Airway epithelial cell (primary cell): ENCODE measurements around the gene DQX1. TPM values are rescaled to one million over a fixed set of nuclear protein-coding genes. Genes with fewer than 3 reads are reported as not detected.

ENCODE experiments used
- total RNA-seq: library from RNA; depleted of rRNA; stranded (reverse); fragments of >200 nt; gene quantifications from 2 replicates; pipeline ENCODE4 v1.2.3, GENCODE V29; 2015

The DQX1 gene
- 5.3 and 6.7 TPM in 2 replicates for total RNA-seq

DNA sequence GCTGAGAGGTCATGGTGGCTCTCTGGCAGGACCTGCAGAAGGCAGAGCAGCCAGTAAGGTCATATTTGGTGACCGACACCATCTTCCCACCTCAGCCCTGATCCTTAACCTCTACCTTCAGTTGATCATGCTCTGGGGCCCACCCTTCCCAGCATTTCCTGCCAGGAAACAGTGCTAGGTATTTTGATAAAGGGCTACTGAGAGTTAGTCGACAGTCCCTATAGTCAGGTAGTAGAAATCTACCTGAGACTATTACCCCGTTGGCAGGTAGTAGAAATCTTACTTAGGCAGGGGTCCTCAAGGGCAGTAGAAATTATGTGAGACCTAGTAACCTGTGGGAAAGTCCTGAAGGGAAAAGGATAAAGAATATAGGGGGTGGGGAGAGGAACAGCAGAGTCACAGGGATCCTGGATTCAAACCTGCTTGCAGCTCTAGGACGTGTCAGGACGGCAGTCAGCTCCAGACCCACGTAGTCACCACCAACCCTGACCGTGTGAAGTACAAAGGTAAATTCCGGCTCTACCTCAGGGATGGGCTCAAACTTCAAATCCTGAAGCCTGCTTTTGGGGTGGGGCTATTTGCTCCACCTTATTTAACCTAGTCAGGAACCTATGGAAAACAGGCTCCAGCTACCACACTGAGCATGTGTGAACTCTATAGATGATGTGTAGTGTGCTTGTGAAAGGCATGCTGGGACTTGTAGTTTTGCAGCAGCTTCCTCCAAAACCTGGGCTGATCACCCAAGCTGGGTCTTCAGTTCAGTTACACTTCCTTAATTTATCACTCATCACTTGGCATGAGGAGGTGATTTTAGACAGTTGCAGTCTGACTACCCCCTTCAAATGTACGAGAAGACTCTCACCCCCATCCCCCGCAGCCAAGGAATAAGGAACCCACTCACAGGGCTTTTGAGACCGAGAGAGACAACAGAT, at the start of gene DQX1:
Gene DQX1, minus strand, starts transcription at position 515 of the 932 bp plus-strand sequence. Its CDS starts 502 bp downstream, at position 13.

GRCh38 chr2:74553892-74554819, 28.1 kb upstream of the DQX1 start, which contains the start of the genes DOK1 and LOXL3:
Gene DOK1 (plus strand): TSS chr2:74554720. CDS start chr2:74554755, 35 bp downstream.
Gene LOXL3 (minus strand): TSS chr2:74553942. CDS start chr2:74552634, 1,308 bp downstream.

DNA sequence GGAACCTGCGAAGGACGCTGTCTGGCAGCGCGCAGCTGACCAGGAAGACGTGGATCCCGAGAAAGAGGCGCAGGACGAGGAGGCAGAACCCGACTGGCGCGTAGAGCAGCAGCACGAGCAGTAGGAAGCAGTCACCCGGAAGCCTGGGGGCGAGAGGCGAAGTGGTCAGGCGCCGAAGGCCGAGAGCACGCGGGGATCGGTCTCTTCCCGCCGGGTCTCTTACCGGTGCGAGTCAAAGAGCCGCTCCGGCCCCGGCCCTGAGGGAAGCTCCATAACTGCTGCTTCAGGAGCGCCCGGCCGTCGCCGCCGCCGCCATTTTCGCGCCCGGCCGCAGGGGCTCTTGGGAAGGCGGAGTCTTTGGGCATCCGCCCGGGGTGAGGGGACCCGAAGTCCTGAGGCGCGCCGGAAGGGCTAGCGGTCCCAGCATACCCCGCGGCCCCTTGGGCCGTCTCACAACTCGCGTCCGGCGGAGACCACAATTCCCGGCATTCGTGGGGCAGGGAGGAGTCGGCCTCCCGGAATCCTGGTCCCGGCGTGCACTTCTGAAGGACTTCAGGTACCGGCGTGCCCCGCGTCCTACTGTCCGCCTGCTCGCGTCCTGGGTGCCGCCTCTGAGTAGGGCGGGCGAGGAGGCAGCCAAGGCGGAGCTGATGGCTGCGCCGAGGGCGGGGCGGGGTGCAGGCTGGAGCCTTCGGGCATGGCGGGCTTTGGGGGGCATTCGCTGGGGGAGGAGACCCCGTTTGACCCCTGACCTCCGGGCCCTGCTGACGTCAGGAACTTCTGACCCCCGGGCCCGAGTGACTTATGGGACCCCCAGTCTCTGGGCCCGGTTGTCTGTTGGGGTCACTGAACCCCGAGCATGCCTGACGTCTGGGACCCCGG, 3.6 kb upstream of the DQX1 start, which contains the start of the genes AUP1 and HTRA2:
Gene AUP1, minus strand, starts transcription at position 350 of the 882 bp plus-strand sequence. Its CDS starts 77 bp downstream, at position 273.
Gene HTRA2, plus strand, starts transcription at position 577 of the 882 bp plus-strand sequence. Its CDS starts 74 bp downstream, at position 651.

DNA sequence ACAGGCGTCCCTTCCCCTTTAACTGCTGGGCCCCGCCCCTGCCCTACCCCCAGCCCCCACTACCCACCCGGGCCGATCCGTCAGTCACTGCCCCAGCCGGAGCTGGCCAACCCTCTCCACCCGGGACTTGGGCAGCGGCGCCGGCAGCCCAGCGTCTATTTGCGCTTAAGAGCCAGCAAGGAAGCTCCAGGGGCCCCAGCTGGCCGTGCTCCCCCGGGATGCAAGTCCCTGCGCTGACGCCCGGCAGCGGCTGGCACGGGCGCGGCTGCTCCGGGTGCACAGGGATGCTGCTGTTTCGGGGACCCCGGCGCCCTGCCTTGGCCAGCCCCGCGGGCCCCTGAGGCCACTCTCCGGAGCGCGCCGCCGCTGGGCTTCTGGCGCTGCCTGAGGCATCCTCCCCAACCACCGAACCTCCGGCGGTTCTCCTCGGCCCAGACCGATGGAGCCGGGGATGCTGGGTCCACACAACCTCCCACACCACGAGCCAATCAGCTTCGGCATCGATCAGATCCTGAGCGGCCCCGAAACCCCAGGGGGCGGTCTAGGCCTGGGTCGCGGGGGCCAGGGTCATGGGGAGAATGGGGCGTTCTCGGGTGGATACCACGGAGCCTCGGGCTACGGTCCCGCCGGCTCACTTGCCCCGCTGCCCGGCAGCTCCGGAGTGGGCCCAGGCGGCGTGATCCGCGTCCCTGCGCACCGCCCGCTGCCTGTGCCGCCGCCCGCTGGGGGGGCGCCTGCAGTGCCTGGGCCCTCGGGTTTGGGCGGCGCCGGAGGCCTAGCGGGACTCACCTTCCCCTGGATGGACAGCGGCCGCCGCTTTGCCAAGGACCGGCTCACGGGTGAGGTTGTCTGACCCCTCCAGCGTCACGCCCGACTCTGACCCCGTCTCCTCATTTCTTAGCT, 11.4 kb downstream of the DQX1 start, which contains the start of gene TLX2:
Gene TLX2, plus strand, starts transcription at position 83 of the 903 bp plus-strand sequence. Its CDS starts 357 bp downstream, at position 440.

DNA sequence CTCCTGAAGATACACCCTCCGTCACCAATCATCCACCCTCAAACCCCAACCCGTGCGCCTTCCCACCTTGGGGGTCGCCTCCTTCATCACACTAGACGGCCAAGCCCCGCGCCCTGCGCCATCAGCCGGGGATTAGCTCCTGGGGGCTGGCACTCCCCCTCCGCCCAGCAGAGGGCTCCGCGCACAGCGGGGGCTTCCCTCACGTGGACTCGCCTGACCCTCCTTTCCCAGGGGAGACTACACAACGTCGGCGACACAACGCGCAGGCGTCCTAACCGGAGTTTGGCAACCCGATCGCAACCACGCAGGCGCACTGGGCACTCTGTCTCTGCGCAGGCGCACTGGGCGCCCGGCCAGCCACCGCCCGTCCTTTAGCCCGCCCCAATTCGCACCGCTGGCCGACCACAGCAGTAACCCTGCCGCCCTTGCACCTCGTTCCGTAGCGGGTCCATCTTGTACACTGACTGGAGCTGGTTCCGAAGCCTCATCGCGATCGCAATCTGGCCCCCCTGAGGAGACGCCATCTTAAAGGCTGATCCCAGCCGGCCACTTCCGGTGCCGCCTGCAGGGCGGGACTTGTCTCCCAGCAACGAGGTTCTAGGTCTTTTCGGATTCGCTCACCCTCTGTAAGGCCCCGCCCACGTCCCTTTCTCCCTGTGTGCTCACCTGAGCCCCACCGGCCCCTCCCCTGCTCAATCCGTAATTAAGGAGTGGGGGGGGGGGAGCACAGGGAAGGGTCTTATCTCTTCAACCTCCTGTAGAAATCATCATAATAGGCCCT, 18.7 kb downstream of the DQX1 start, which contains the start of gene PCGF1:
Gene PCGF1, minus strand, starts transcription at position 551 of the 781 bp plus-strand sequence. Its CDS starts 27 bp downstream, at position 524.

DNA sequence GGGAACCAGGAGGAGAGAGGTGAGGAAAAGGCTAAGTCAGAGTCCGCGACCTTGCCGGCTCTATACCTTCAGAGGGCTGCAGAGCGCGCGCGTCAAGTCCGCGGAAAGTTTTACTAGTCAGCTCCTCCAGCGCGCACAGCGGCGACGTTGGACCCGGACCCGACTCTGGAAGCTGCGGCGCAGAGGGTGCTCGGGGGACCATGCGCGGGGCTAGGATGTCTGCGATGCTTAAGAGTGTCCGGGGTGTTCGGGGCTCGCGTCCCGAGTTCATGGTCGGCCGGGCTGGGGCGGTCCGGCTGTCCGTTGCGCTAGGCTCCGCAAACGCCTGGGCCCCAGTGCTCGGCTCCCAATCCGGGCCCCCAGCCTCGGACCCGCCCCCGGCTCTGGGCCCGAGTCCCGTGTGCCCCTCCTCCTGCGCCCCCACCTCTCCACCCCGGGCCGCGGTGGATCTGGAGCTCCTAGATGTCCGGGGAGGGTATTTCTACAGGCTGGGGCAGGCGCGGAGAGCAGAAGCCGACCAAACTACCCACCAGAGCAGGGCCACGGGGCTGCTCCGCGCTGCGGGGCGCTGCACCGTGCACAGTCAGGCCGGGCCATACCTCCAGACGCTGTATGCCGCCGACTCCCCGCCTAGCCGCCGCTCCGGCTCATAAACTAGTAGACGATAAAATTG, 26.6 kb downstream of the DQX1 start, which contains the start of gene LBX2:
Gene LBX2, minus strand, starts transcription at position 337 of the 673 bp plus-strand sequence. Its CDS starts 66 bp downstream, at position 271.

GRCh38 chr2:74482801-74483674, 43.0 kb downstream of the DQX1 start, which contains the start of the genes CCDC142 and TTC31:
Gene CCDC142 (minus strand): TSS chr2:74482998. CDS start chr2:74482837, 161 bp downstream.
Gene TTC31 (plus strand): TSS chr2:74483081. CDS start chr2:74483096, 15 bp downstream.

DNA sequence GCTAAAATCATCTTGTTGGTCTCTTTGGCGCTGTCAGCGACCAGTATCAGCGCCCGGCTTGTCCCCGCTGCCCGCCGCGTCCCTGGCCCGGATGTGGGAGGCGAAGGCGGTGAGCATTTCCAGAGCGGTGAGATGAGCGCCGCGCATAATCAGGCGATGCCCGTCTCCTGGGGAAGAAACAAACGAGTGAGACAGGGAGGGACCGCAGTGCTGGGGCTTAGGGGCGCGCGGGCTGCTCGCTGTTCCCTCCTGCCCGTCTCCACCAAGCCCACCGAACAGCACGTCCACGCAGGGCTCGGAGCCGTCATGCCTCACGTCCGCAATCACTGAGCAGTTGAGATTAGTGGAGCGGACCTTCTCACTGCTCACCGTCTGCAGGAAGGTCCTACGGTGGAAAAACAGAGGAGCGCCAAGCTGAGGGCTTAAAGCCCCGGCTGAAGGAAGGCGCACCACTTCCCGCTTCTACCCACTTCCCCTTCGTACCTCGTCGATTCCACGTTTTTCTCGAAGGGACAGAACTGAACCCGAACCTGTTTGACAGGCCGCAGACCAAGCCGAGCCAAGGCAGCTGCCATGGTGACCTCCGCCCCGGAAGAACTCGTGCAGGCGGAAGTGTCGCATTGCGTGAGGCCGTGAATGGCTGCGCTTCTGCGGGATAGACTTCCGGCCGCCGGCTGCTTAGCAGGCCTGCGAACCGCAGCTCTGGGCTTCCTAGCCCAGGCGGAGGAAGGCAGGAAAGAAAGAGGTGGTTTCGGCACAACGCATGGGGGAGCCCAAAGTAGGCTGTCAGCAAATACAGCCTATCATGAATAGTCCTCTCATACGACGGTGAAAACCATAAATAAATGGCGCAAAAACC, 53.7 kb downstream of the DQX1 start, which contains the start of gene MRPL53:
Gene MRPL53, minus strand, starts transcription at position 595 of the 859 bp plus-strand sequence. Its CDS starts 20 bp downstream, at position 575.

Other genes with a start within 250 kb of the DQX1 start
- gene SLC4A5, start 182.8 kb downstream of the DQX1 start, total RNA-seq: 0.14 TPM in 1 of 2 replicates, not detected in the other
- 92.0 and 103 TPM in 2 replicates for gene DCTN1, start 145.9 kb downstream of the DQX1 start, total RNA-seq
- 0.92 and 1.1 TPM in 2 replicates for gene C2orf81, start 104.6 kb downstream of the DQX1 start, total RNA-seq
- gene WDR54, start 104.5 kb downstream of the DQX1 start, total RNA-seq: 45.4 and 53.5 TPM in 2 replicates
- gene RTKN, start 84.3 kb downstream of the DQX1 start, total RNA-seq: 49.8 and 58.1 TPM in 2 replicates
- 20.9 and 23.4 TPM in 2 replicates for gene INO80B, start 71.1 kb downstream of the DQX1 start, total RNA-seq
- gene WBP1, start 67.8 kb downstream of the DQX1 start, total RNA-seq: 57.9 and 64.7 TPM in 2 replicates
- gene MOGS, start 60.8 kb downstream of the DQX1 start, total RNA-seq: 73.9 and 79.9 TPM in 2 replicates
- 43.9 and 74.0 TPM in 2 replicates for gene MRPL53, start 53.6 kb downstream of the DQX1 start, total RNA-seq
- 5.5 and 9.3 TPM in 2 replicates for gene CCDC142, start 43.2 kb downstream of the DQX1 start, total RNA-seq
- 11.1 and 12.2 TPM in 2 replicates for gene TTC31, start 43.1 kb downstream of the DQX1 start, total RNA-seq
- gene LBX2, start 26.6 kb downstream of the DQX1 start, total RNA-seq: 0.56 TPM in 2 replicates
- 16.7 and 17.5 TPM in 2 replicates for gene PCGF1, start 18.5 kb downstream of the DQX1 start, total RNA-seq
- gene TLX2, start 11.8 kb downstream of the DQX1 start, total RNA-seq: not detected in 2 replicates
- gene AUP1, start 3.5 kb upstream of the DQX1 start, total RNA-seq: 80.1 and 85.8 TPM in 2 replicates
- gene HTRA2, start 3.7 kb upstream of the DQX1 start, total RNA-seq: 18.3 and 28.1 TPM in 2 replicates
- 0.33 and 0.56 TPM in 2 replicates for gene LOXL3, start 27.7 kb upstream of the DQX1 start, total RNA-seq
- gene DOK1, start 28.5 kb upstream of the DQX1 start, total RNA-seq: 1.4 and 4.4 TPM in 2 replicates
- gene M1AP, start 122.1 kb upstream of the DQX1 start, total RNA-seq: 0.56 and 0.63 TPM in 2 replicates
- 8.2 and 12.7 TPM in 2 replicates for gene SEMA4F, start 128.0 kb upstream of the DQX1 start, total RNA-seq